WTC11 (cell line): ENCODE results near the gene SLC25A31. TPM values are rescaled to one million over a fixed set of nuclear protein-coding genes. Genes with fewer than 3 reads are reported as not detected.

Experiments used
- ATAC-seq: fragments of 200-7000 bp; cut with Tn5 transposase; 2 replicates; pipeline ENCODE4 v1.10.0; 2021; ENCODE audit warnings: mild to moderate bottlenecking, moderate library complexity
- CTCF ChIA-PET: fragments of 300-600 bp; sonication (Branson Sonifier 250); formaldehyde crosslinking; loops from one replicate; lab custom pipeline; 2021; ENCODE audit warnings: antibody characterized with exemption; lab: Charles Lee
- POLR2A ChIA-PET: fragments of 350-600 bp; sonication (Branson Sonifier 250); formaldehyde crosslinking; loops from one replicate; lab custom pipeline; 2021; ENCODE audit warnings: antibody characterized with exemption; lab: Charles Lee
- DNase-seq: peaks from one replicate; pipeline ENCODE4 v3.0.0; 2021; ENCODE audit warnings: low spot score
- H3K27ac Mint-ChIP-seq: 2 replicates; pipeline ENCODE4 v1.8.0; 2021; ENCODE audit warnings: mixed read lengths
- H3K27me3 Mint-ChIP-seq: 2 replicates; pipeline ENCODE4 v1.8.0; 2021; ENCODE audit warnings: low read depth, mild to moderate bottlenecking, moderate library complexity, mixed read lengths
- H3K36me3 Mint-ChIP-seq: 2 replicates; pipeline ENCODE4 v1.8.0; 2021; ENCODE audit warnings: mixed read lengths
- H3K4me1 Mint-ChIP-seq: 2 replicates; pipeline ENCODE4 v1.8.0; 2022; ENCODE audit warnings: mixed read lengths
- H3K4me3 Mint-ChIP-seq: 2 replicates; pipeline ENCODE4 v1.8.0; 2021; ENCODE audit warnings: mild to moderate bottlenecking, moderate library complexity, mixed read lengths
- H3K9me3 Mint-ChIP-seq: 2 replicates; pipeline ENCODE4 v1.8.0; 2021; ENCODE audit warnings: mixed read lengths
- CDX4 ChIP-seq: fragments of 250-450 bp; sonication (Bioruptor Pico); IDR thresholded peaks from 2 replicates; pipeline ENCODE4 v1.9.0; 2021; ENCODE audit warnings: moderate library complexity, mild to moderate bottlenecking, inconsistent platforms, borderline replicate concordance
- CREM ChIP-seq: sonication (generic); formaldehyde crosslinking; IDR thresholded peaks from 2 replicates; pipeline ENCODE4 v1.8.1; 2022; ENCODE audit warnings: mild to moderate bottlenecking, missing genetic modification reagents, moderate library complexity
- CTCF ChIP-seq: fragments of 200-600 bp; IDR thresholded peaks from 2 replicates; pipeline ENCODE4 v1.8.0; 2022; ENCODE audit warnings: antibody characterized with exemption
- GABPB1 ChIP-seq: sonication (generic); formaldehyde crosslinking; IDR thresholded peaks from 2 replicates; pipeline ENCODE4 v1.8.1; 2023; ENCODE audit warnings: mild to moderate bottlenecking, missing genetic modification reagents
- GRHL2 ChIP-seq: fragments of 250-450 bp; sonication (Bioruptor Pico); IDR thresholded peaks from 2 replicates; pipeline ENCODE4 v1.8.0; 2022; ENCODE audit warnings: mild to moderate bottlenecking, moderate library complexity; ENCODE audit not compliant: insufficient replicate concordance, severe bottlenecking
- GTF2I ChIP-seq: fragments of 250-450 bp; sonication (Bioruptor Pico); conservative IDR thresholded peaks from 2 replicates; pipeline ENCODE4 v1.4.0; 2021; ENCODE audit warnings: mild to moderate bottlenecking
- IRF2 ChIP-seq: sonication (generic); formaldehyde crosslinking; IDR thresholded peaks from 2 replicates; pipeline ENCODE4 v1.8.0; 2022; ENCODE audit warnings: low read depth, missing genetic modification reagents, borderline replicate concordance
- NR2C2 ChIP-seq: sonication (generic); formaldehyde crosslinking; IDR thresholded peaks from 2 replicates; pipeline ENCODE4 v1.8.0; 2022; ENCODE audit warnings: mild to moderate bottlenecking, missing genetic modification reagents
- OVOL2 ChIP-seq: fragments of 250-450 bp; sonication (Bioruptor Pico); IDR thresholded peaks from 2 replicates; pipeline ENCODE4 v1.9.0; 2021; ENCODE audit warnings: mild to moderate bottlenecking, borderline replicate concordance
- PREB ChIP-seq: sonication (generic); formaldehyde crosslinking; IDR thresholded peaks from 2 replicates; pipeline ENCODE4 v1.8.1; 2022; ENCODE audit warnings: mild to moderate bottlenecking, missing genetic modification reagents, moderate library complexity, borderline replicate concordance
- SMAD4 ChIP-seq: sonication (generic); formaldehyde crosslinking; IDR thresholded peaks from 2 replicates; pipeline ENCODE4 v1.8.0; 2022; ENCODE audit warnings: mild to moderate bottlenecking, missing genetic modification reagents
- TP53 ChIP-seq: sonication (generic); formaldehyde crosslinking; IDR thresholded peaks from 2 replicates; pipeline ENCODE4 v1.8.1; 2023; ENCODE audit warnings: mild to moderate bottlenecking, missing genetic modification reagents
- ZNF138 ChIP-seq: sonication (generic); formaldehyde crosslinking; conservative IDR thresholded peaks from 2 replicates; pipeline ENCODE4 v1.8.1; 2022; ENCODE audit warnings: mild to moderate bottlenecking, moderate library complexity, missing genetic modification reagents
- ZNF232 ChIP-seq: sonication (generic); formaldehyde crosslinking; IDR thresholded peaks from 2 replicates; pipeline ENCODE4 v1.8.0; 2022; ENCODE audit warnings: mild to moderate bottlenecking, missing genetic modification reagents
- ZNF396 ChIP-seq: fragments of 250-450 bp; sonication (Bioruptor Pico); IDR thresholded peaks from 2 replicates; pipeline ENCODE4 v1.8.0; 2021; ENCODE audit warnings: mild to moderate bottlenecking, moderate library complexity, borderline replicate concordance
- ZNF512 ChIP-seq: sonication (generic); formaldehyde crosslinking; IDR thresholded peaks from 2 replicates; pipeline ENCODE4 v1.8.1; 2022; ENCODE audit warnings: missing genetic modification reagents, borderline replicate concordance
- total RNA-seq: library from RNA; stranded (reverse); gene quantifications from 3 replicates; pipeline ENCODE4 v1.2.3, GENCODE V29; 2021
- TF ChIP-seq, protein P1 (sequence below): fragments of 250-450 bp; sonication (Bioruptor Pico); IDR thresholded peaks from 2 replicates; pipeline ENCODE4 v1.8.0; 2021; ENCODE audit warnings: mild to moderate bottlenecking
- TF ChIP-seq, protein P2 (sequence below): sonication (generic); formaldehyde crosslinking; conservative IDR thresholded peaks from 2 replicates; pipeline ENCODE4 v1.8.1; 2022; ENCODE audit warnings: mild to moderate bottlenecking, missing genetic modification reagents
- TF ChIP-seq, protein P3 (sequence below): sonication (generic); formaldehyde crosslinking; IDR thresholded peaks from 2 replicates; pipeline ENCODE4 v1.8.0; 2023; ENCODE audit warnings: missing genetic modification reagents

SLC25A31 gene
- total RNA-seq, 1 experiment from 2014 or later = not detected

GRCh38 chr4:127793528-127793927 lies 63.3 kb downstream of the SLC25A31 start (continued):
- TF ChIP-seq, protein P1, sequence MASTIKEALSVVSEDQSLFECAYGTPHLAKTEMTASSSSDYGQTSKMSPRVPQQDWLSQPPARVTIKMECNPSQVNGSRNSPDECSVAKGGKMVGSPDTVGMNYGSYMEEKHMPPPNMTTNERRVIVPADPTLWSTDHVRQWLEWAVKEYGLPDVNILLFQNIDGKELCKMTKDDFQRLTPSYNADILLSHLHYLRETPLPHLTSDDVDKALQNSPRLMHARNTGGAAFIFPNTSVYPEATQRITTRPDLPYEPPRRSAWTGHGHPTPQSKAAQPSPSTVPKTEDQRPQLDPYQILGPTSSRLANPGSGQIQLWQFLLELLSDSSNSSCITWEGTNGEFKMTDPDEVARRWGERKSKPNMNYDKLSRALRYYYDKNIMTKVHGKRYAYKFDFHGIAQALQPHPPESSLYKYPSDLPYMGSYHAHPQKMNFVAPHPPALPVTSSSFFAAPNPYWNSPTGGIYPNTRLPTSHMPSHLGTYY = no peak
- no peak for TF ChIP-seq ZNF138
- no peak for TF ChIP-seq CTCF
- no peak for TF ChIP-seq IRF2

DNA sequence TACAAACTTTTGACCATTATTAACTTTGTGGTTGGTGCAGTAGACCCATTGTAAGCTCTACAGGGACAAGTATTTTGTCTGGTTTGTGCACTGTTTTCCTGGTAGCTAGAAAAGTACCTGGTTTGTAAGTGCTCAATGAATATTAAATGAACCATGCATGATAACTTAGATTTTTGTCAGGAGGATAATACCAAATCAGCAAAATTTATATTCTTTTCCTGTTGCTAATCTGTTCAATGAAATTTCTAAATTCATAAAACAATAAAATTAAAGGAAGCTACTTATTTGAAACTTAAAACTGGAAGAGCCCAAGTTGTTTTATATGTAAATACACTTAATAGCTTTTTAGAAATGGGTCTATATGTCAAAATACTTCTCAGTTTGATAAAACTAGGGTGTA lies 69.5 kb downstream of the SLC25A31 start:
- Mint-ChIP-seq H3K4me1 (no peaks in the 10 kb centered on the region), H3K27ac (no peak overlapping the region), H3K36me3 (no peaks in the 10 kb centered on the region), H3K27me3 (no peaks in the 10 kb centered on the region), H3K9me3 (no peaks in the 10 kb centered on the region), H3K4me3 (no peak overlapping the region)
- TF ChIP-seq GABPB1 (CRISPR knock-in tag) = no peak
- no peak for TF ChIP-seq ZNF232
- no peak for TF ChIP-seq ZNF396 (CRISPR knock-in tag)
- no peak for TF ChIP-seq SMAD4
- no peak for TF ChIP-seq NR2C2 (CRISPR knock-in tag)
- TF ChIP-seq OVOL2 (CRISPR knock-in tag) = no peak
- no peak for TF ChIP-seq CDX4
- TF ChIP-seq, protein P2, sequence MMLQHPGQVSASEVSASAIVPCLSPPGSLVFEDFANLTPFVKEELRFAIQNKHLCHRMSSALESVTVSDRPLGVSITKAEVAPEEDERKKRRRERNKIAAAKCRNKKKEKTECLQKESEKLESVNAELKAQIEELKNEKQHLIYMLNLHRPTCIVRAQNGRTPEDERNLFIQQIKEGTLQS (CRISPR knock-in tag) = no peak
- TF ChIP-seq GRHL2 (CRISPR knock-in tag) = no peak
- TF ChIP-seq CREM = no peak
- TF ChIP-seq TP53 (CRISPR knock-in tag) = no peak
- ATAC-seq (no peak), DNase-seq (no peak)
- CTCF ChIA-PET = no interaction called here
- POLR2A ChIA-PET = no interaction called here

GRCh38 chr4:127809173-127809800 lies 79.1 kb downstream of the SLC25A31 start:
- TF ChIP-seq PREB (CRISPR knock-in tag) (no peak), OVOL2 (CRISPR knock-in tag) (no peak), CDX4 (no peak), ZNF512 (CRISPR knock-in tag) (no peak), GTF2I (CRISPR knock-in tag) (no peak)
- TF ChIP-seq, protein P3, sequence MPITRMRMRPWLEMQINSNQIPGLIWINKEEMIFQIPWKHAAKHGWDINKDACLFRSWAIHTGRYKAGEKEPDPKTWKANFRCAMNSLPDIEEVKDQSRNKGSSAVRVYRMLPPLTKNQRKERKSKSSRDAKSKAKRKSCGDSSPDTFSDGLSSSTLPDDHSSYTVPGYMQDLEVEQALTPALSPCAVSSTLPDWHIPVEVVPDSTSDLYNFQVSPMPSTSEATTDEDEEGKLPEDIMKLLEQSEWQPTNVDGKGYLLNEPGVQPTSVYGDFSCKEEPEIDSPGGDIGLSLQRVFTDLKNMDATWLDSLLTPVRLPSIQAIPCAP (CRISPR knock-in tag) = no peak
- H3K4me3 Mint-ChIP-seq = no peak overlapping the region
- no peaks in the 10 kb centered on the region for H3K27me3 Mint-ChIP-seq
- DNase-seq = no peak
- ChIA-PET POLR2A (no interaction called here), CTCF (interaction anchor here (0.6 kb wide), 1 partner anchor 77 kb away, joined by 3 read pairs; no protein-coding TSS in a partner anchor)
- no peak for ATAC-seq
- H3K36me3 Mint-ChIP-seq = 0 out of 2 replicates have a peak, but pooled peaks cover 2% of the 10 kb centered on the region
- no peak overlapping the region for H3K27ac Mint-ChIP-seq
- no peaks in the 10 kb centered on the region for H3K4me1 Mint-ChIP-seq
- no peaks in the 10 kb centered on the region for H3K9me3 Mint-ChIP-seq
